Measurements from ENCODE around the gene PPP2R2D. TPM values are rescaled to one million over a fixed set of nuclear protein-coding genes. Genes with fewer than 3 reads are reported as not detected.

Gene PPP2R2D
- total RNA-seq, 1 donor from 2014 or later = 53.4 TPM

DNA sequence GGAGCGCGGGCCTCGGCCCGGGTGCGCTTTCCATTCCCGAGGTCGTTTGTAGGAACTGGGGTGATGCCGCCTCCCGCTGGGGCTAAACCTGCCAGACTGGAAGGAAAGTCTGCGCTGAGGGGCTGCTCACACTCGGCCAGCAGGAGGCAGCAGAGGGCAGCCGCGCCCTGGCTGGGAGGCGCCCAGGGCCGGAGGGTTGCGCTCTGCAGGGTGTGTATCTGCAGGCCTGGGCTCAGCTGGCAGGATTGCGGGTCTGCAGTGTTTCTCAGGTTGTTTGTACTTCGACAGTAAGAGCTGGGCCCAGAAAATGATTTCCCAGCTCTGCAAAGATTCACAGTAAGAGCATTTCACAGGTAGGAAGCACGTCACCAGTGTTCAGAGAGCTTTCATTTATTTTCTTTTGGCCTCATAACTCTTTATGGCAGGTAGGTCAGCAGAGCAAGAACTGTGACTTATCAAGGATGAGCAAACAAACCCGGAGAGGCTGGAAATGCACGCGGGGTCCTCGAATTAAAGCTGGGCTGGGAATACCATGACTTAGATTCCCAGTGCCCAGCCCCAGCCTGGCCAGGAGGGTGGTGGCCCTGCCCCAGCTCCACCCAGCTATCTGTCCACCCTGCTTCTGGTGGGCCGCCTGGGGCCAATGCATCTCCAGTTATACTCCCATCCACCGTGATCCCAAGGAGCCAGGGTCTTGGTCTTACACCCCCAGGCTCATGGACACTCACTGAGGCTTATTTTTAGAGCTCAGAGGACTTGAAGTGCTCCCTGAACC, 15.2 kb upstream of the PPP2R2D start:
- DNase-seq (ENCODE audit: low spot score in 2 of 2) (peak; percentile 70 to 85), FAIRE-seq (no peak)

DNA sequence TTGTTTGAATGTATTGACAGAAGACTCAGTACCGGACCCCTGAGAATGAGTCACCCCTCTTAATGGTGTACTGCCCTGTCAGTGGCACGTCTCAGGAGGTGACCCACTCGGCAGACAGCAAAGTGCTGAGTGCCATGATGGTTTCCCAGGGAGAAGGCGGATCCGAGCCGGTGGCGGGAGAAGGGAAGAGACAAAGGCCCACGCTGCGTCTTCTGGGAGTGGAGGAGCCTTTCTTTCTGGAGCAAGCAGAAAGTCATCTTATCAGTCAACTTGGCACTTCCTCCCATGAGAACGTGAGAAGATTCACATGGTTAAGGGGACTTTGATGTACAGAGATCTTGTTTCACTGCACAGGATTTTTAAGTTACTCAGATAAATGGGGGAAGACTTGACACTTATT, 14.6 kb upstream of the PPP2R2D start:
- DNase-seq (ENCODE audit: low spot score in 2 of 2) = no peak

DNA sequence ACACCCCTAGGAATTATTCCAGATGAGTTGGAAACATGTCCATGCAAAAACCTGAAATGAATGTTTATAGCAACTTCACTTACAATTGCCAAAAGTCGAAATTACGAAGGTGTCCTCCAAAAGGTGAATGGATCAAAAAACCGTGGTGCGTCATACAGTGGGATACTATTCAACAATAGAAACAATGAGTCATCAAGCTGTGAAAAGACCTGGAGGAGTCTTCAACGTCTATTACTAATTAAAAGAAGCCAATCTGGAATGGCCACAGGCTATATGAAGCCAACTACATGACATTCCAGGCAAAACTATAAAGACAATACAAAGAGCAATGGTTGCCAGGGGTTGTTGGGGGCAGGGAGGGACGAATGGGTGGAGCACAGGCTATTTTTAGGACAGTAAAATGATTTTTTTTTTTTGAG, 12.6 kb upstream of the PPP2R2D start:
- no peak for DNase-seq (ENCODE audit: low spot score in 2 of 2)

More for the DNA sequence above, 14.6 kb upstream of the PPP2R2D start:
- no peak for FAIRE-seq

GRCh38 chr10:131889755-131890154, 11.1 kb upstream of the PPP2R2D start:
- FAIRE-seq (no peak), DNase-seq (ENCODE audit: low spot score in 2 of 2) (no peak)

More for the DNA sequence above, 12.6 kb upstream of the PPP2R2D start:
- FAIRE-seq = no peak

- FAIRE-seq (no peak), DNase-seq (ENCODE audit: low spot score in 2 of 2) (no peak)
These were observed 10.3 kb upstream of the PPP2R2D start for GRCh38 chr10:131890276-131891195.

DNA sequence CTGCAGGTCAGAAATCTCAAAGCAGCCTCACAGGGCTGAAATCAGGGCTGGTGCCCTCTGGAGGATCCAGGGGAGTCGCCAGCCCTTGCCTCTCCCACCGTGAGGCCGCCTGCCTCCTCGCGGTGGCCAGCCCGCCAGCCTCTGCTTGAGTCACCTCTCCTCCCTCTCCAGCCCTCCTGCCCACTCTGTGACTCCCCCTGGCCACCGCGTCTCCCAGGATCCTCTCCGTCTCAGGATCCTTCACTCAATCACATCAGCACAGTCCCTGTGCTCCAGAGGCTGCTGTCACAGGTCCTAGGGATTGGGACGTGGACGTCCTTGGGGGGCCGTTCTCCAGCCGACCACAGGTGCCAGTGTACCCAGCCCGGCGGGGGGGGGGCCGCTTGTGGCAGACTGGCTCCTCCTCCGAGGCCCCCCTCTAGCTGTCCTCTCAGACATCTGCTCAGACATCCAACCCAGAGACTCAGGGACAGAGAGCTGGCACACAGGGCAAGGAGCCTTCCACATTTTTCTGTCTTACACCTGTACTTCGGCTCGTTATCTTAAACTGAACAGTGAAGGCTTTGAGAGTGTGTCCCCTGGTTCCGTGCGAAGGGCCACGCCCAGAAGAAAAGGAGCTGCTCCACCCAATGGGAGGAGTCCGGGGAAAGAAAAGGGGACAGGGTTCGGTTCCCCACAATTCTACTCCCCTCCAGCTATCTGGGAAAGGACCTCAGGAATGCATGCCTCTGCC, 9.4 kb upstream of the PPP2R2D start:
- no peak for FAIRE-seq
- no peak for DNase-seq (ENCODE audit: low spot score in 2 of 2)

DNA sequence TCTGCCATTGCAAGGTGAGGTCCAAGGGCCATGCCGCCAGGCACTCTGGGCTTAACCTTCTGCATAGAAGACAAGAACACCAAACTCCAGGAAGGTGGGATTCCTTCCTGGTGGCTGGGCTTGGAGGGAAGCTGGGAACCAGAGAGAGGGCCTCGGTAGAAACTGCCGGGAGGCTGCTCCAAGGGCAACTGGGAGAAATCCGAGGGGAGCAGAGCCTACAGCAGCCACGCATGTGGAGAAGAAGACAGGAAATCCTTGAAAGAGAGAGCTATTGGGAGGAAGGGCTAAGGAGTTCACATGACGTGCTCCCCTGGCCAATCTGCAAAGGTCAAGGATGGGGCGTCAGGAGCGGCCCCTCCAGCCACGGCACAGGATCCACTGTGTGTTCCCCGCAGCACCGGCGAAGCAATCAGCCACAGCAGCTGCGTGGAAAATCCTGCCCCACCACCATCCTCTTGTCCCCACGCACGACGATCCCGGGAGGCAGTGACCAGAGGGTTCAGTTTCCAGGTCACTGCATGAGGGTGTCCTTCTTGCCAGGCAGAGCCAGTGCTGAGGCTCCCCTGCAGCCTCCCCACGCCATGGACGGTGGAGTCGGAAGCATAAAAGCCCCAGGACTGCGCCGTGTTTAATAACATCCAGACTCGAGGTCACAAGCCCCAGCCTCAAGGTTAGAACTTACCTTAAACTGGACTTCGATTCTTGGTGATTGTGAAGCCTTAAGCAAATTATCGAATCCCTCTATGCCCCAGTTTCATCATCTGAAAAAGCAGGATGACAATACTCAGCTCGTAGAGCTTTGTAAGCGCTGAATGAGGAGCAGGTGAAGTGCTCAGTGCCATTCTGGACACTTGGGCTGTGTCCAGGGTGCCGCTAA, 8.6 kb upstream of the PPP2R2D start:
- DNase-seq (ENCODE audit: low spot score in 2 of 2) (no peak), FAIRE-seq (no peak)

DNA sequence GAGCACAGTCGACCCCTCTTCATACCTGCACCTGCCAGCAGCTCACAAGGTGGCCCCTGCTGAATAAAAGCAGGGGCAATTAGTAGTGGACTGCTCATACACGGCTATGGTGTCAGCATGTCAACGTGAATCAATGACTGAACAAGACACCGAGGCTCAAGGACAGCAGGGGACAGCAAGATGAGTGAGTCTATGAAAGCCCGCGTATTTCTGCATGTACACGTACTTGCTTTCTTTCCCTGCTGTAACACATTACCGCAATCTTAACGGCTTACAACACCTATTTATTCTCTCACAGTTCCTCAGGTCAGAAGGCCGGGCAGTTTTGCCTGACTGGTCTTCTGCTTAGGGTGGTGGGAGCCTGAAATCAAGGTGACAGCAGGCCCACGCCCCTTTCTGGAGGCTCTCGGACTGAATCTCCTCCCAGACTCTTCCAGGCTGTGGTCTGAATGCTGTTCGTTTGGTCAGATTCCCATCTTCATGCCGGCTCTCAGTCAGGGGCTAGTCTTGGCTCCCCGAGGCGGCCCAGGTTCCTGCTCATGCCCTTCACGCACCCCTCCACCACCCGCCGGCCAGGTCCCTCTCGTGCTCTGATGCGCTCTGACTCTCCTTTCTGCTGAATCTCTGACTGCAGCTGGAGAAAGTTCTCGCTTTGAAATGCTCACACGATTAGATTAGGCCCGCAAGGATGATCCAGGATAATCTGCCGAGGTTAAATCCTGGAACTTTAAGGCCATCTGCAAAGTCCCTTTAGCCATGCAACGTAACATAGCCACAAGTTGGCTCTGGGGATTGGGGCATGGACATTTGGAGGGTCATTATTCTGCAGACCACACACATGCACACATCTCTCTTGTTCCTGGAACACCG, 7.8 kb upstream of the PPP2R2D start:
- DNase-seq (ENCODE audit: low spot score in 2 of 2) = no peak

GRCh38 chr10:131895116-131895515, 5.7 kb upstream of the PPP2R2D start:
- DNase-seq (ENCODE audit: low spot score in 2 of 2) (no peak), FAIRE-seq (no peak)

More for the DNA sequence above, 7.8 kb upstream of the PPP2R2D start:
- FAIRE-seq = no peak

DNA sequence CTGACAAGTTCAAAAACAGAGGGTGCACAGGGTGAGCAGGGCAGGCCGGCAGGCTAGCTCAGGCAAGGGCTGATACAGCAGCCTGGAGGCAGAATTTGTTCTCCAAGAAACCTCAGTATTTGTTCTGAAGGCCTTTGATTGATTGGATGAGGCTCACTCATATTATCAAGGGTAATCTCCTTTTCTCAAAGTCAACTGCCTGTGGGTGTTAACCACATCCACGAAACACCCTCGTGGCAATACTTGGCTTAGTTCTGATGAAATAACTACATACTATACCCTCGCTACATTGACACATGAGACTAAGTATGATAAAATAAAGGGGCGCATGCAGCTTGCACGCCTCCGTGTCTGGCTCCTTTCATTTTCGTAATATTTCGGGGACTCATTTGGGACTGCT, 4.4 kb upstream of the PPP2R2D start:
- DNase-seq (ENCODE audit: low spot score in 2 of 2) = no peak
- no peak for FAIRE-seq

GRCh38 chr10:131897297-131897899, 3.4 kb upstream of the PPP2R2D start:
- no peak for DNase-seq (ENCODE audit: low spot score in 2 of 2)
- no peak for FAIRE-seq

DNA sequence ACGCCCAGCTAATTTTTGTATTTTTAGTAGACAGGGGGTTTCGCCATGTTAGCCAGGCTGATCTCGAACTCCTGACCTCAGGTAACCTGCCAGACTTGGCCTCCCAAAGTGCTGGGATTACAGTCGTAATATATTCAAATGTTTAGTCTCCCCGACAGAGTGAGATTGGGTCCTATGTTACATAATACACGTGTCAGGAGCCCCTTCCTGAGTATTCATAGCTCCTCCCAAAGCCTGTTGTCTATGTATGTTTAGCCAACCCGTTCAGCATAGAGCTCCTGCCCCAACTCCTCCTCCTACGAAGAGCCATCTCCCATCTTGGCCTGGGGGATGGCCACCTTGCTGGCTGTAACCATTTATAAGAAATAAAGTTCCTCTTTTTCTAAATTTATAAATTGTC, 2.7 kb upstream of the PPP2R2D start:
- DNase-seq (ENCODE audit: low spot score in 2 of 2) = no peak
- no peak for FAIRE-seq

DNA sequence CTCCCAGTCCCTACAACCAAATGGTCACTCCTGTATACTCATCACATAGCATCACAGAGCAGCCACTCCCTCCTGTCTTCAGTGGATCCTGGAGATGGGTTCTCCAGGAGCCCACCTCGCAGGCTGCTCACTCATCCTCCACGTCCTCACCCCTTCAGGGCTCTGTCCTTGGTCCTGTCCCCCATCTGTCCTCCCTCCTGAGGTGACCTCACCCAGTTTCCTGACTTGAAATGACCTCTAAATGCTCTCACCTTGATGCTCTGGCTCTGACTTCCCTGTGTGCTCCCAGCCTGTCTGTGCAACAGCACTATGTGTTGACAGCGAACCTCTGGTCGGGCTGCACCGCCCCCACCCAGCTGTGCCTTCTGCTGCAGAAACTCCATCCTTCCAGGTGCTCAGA, 2.1 kb upstream of the PPP2R2D start:
- DNase-seq (ENCODE audit: low spot score in 2 of 2) (no peak), FAIRE-seq (no peak)

DNA sequence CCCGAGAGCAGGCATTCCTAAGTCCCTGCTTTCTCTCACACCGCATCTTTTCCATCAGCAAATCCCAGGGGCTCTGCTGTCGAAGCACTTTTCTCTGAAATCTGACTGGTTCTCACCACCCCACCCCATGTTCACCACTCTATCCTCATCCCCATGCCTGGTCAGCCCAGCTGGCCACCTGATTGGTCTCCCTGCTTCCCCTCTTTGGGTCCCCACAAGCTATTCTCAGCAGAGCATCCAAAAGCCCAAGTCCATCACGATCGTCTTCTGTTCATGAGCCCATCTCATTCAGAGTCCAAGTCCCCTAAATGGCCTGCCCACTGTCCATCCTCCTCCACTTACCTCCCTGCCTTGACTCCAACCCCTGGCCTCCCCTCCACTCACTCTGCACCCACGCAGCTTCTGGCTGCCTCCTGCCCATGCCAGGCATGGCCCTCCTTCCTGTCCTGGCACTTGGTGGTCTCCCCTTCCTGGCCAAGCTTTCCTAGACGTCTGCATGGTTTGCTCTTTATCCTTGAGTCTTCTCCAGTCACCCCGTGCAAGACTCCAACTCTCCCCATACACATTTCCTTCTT, 1.6 kb upstream of the PPP2R2D start:
- FAIRE-seq = no peak
- DNase-seq (ENCODE audit: low spot score in 2 of 2) = no peak

DNA sequence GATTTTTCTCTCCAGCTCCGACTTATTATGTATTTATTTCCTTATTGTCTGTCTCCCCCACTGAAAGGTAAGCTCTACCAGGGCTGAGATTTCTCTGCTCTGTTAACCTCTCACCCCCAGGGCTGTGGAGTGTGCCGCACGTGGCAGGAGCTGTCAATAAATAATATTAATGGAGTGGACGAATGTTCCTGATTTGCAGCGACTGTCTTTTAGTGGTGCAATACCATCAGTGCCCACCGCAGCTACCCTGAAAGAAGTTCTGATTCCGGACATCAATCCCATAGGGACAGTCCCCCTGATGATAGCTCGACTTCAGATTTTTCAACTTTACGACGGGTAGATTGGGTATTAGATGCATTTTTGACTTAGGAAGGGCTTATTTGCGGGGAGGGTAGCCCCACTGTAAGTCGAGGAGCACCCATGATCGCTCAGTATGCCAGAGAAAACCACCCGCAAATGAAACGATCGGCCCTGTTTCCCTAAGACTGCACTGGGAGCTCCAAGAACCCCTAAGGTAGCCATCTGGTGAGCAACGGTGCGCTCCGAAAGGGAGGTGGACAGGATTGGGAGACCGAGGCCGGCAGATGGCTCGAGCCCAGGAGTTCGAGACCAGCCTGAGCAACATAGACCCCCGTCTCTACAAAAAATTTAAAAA, 986 bp upstream of the PPP2R2D start:
- no peak for DNase-seq (ENCODE audit: low spot score in 2 of 2)
- FAIRE-seq = no peak

DNA sequence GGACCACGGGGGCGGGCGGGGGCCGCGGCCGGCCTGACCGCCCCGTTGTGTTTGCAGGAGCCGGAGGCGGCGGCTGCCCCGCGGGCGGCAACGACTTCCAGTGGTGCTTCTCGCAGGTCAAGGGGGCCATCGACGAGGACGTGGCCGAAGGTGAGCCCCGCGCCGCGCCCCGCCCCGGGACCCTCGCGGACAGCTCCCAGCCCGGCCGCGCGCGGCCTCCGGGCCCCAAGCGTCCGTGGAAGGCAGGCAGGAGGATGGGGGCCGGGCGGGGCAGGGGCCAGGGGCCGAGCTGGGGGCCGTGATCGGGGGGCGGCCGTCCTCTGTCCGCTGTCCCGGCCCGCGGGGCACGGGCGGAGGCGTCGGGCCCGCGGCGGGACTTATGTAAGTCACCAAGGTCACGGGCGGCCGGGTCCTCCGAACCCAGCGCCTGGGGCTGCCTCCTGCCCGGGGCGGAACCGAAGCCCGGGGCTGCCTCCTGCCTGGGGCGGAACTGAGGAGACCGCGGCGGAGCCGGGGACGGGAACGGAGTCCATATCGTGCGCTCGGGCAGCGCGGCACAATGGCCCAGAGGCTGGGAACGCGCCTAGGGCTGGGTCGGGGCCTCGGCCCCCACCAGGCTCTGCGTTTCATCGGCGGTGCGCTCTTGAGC, 497 bp downstream of the PPP2R2D start:
- peak; percentile 36 to 44 for DNase-seq (ENCODE audit: low spot score in 2 of 2)
- no peak for FAIRE-seq

DNA sequence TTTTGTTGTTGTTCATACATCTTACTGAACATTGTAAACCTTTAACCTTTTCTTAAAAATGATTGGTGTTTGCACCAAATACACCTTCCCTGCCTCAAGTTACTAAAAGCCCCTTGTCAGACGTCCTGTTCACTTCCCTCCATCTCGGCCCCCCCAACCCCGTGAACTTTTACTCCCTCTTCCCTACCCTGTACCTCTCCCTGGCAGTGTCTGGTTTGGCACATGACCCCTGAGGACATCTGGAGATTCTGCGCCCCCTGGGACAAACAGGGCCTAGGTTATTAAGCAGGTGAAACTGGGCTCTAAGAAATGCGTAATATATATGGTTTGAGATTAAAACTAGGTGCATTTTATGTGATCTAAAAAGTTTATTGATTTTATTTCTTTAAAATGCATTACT, 1.4 kb downstream of the PPP2R2D start:
- FAIRE-seq = no peak
- DNase-seq (ENCODE audit: low spot score in 2 of 2) = no peak

Data from frontal cortex (tissue), 4 donors.